HepG2 (cell line): ENCODE measurements around the gene SLC22A7. TPM values are rescaled to one million over a fixed set of nuclear protein-coding genes. Genes with fewer than 3 reads are reported as not detected.
A peak's percentile ranks its signal among the peaks of the same experiment; 100 is the strongest.

Experiments
- ATF5 ChIP-seq: sonication (generic); formaldehyde crosslinking; IDR thresholded peaks from 2 replicates; pipeline ENCODE4 v1.4.0; 2020; ENCODE audit warnings: mild to moderate bottlenecking, low read depth, missing genetic modification reagents
- BHLHE40 ChIP-seq: IDR thresholded peaks from 2 replicates; pipeline ENCODE4 v1.6.1; 2011; ENCODE audit warnings: low read length, improper control_type of control experiment
- CHD4 ChIP-seq: fragments of 200-600 bp; sonication (generic); IDR thresholded peaks from 2 replicates; pipeline ENCODE4 v1.7.0; 2017; ENCODE audit warnings: mild to moderate bottlenecking, low read length, borderline replicate concordance
- DPF2 ChIP-seq: sonication (generic); formaldehyde crosslinking; IDR thresholded peaks from 2 replicates; pipeline ENCODE4 v1.4.0; 2020; ENCODE audit warnings: mild to moderate bottlenecking, low read depth, missing genetic modification reagents, borderline replicate concordance
- HBP1 ChIP-seq: IDR thresholded peaks from 2 replicates; pipeline ENCODE4 v1.6.1; 2016; ENCODE audit warnings: low read depth, control low read depth
- HMG20A ChIP-seq: IDR thresholded peaks from 2 replicates; pipeline ENCODE4 v1.6.1; 2016; ENCODE audit warnings: borderline replicate concordance
- IRF2 ChIP-seq: IDR thresholded peaks from 2 replicates; pipeline ENCODE4 v1.6.1; 2018; ENCODE audit warnings: missing genetic modification reagents, missing compliant biosample characterization
- KLF12 ChIP-seq: sonication (generic); formaldehyde crosslinking; IDR thresholded peaks from 2 replicates; pipeline ENCODE4 v1.4.0; 2020; ENCODE audit warnings: missing genetic modification reagents, borderline replicate concordance
- MYNN ChIP-seq: sonication (generic); formaldehyde crosslinking; IDR thresholded peaks from 2 replicates; pipeline ENCODE4 v1.4.0; 2020; ENCODE audit warnings: mild to moderate bottlenecking, low read depth, missing genetic modification reagents
- NAIF1 ChIP-seq: sonication (generic); formaldehyde crosslinking; IDR thresholded peaks from 2 replicates; pipeline ENCODE4 v1.5.0; 2020; ENCODE audit warnings: mild to moderate bottlenecking, missing genetic modification reagents, borderline replicate concordance
- NR0B2 ChIP-seq: sonication (generic); formaldehyde crosslinking; IDR thresholded peaks from 2 replicates; pipeline ENCODE4 v1.4.0; 2020; ENCODE audit warnings: mild to moderate bottlenecking, missing genetic modification reagents
- PLRG1 ChIP-seq: fragments of 450-650 bp; conservative IDR thresholded peaks from 2 replicates; pipeline ENCODE4 v1.6.1; 2016
- U2AF2 ChIP-seq: fragments of 200-400 bp; formaldehyde crosslinking; IDR thresholded peaks from 2 replicates; pipeline ENCODE4 v1.6.1; 2017; ENCODE audit warnings: low read depth, mild to moderate bottlenecking, low read length
- ZIK1 ChIP-seq: sonication (generic); formaldehyde crosslinking; IDR thresholded peaks from 2 replicates; pipeline ENCODE4 v1.5.0; 2020; ENCODE audit warnings: mild to moderate bottlenecking, low read depth, missing genetic modification reagents, borderline replicate concordance
- ZNF101 ChIP-seq: sonication (generic); formaldehyde crosslinking; IDR thresholded peaks from 2 replicates; pipeline ENCODE4 v1.4.0; 2020; ENCODE audit warnings: mild to moderate bottlenecking, low read depth, missing genetic modification reagents, borderline replicate concordance
- ZNF234 ChIP-seq: sonication (generic); formaldehyde crosslinking; conservative IDR thresholded peaks from 2 replicates; pipeline ENCODE4 v1.5.1; 2020; ENCODE audit warnings: mild to moderate bottlenecking, missing genetic modification reagents
- ZNF558 ChIP-seq: sonication (generic); formaldehyde crosslinking; IDR thresholded peaks from 2 replicates; pipeline ENCODE4 v1.9.0; 2022; ENCODE audit warnings: mild to moderate bottlenecking, missing genetic modification reagents, borderline replicate concordance
- ZNF670 ChIP-seq: sonication (generic); formaldehyde crosslinking; IDR thresholded peaks from 2 replicates; pipeline ENCODE4 v1.8.0; 2022; ENCODE audit warnings: mild to moderate bottlenecking, missing genetic modification reagents, borderline replicate concordance
- ZNF703 ChIP-seq: sonication (generic); formaldehyde crosslinking; IDR thresholded peaks from 2 replicates; pipeline ENCODE4 v1.5.1; 2020; ENCODE audit warnings: missing genetic modification reagents, mild to moderate bottlenecking, moderate library complexity, borderline replicate concordance
- ZNF781 ChIP-seq: sonication (generic); formaldehyde crosslinking; IDR thresholded peaks from 2 replicates; pipeline ENCODE4 v1.5.1; 2020; ENCODE audit warnings: borderline replicate concordance, mild to moderate bottlenecking, missing genetic modification reagents; ENCODE audit errors: not compliant biosample characterization
- ZNF891 ChIP-seq: sonication (generic); formaldehyde crosslinking; IDR thresholded peaks from 2 replicates; pipeline ENCODE4 v1.5.0; 2020; ENCODE audit warnings: mild to moderate bottlenecking, missing genetic modification reagents
- polyA plus RNA-seq, 8 experiments: library from polyadenylated mRNA; depleted of rRNA in 3 of 8; stranded (reverse) in 7 of 8; unstranded in 1 of 8; fragments of >200 nt; fragmentation: Illumina TruSeq in 4 of 8; extraction: Trizol in 4 of 8; gene quantifications; 2 replicates each; pipeline versions ENCODE4 v1.2.1 to v1.2.3, GENCODE V29; 2011 to 2016; ENCODE audit warnings: low read depth in 4 of 8, missing spikeins in 1 of 8, mixed read lengths in 1 of 8; ENCODE audit not compliant: insufficient read depth in 1 of 8
- total RNA-seq, 5 experiments: library from RNA; depleted of rRNA; stranded (reverse); fragments of >200 nt; fragmentation: Illumina TruSeq; extraction: Trizol; gene quantifications; 2 replicates each; pipeline ENCODE4 v1.2.3, GENCODE V29; 2016; ENCODE audit warnings: low read depth in 1 of 5

The SLC22A7 gene
- total and polyA plus RNA-seq, 2 of the 13 experiments (the other 11 are each of a cell fraction or from before 2014, with no cell fraction given), result 5.3 to 22.6 TPM

GRCh38 chr6:43277643-43278523 is 20.2 kb upstream of the SLC22A7 start (continued):
- TF ChIP-seq ZNF101 (CRISPR knock-in tag) (no peak), IRF2 (CRISPR knock-in tag) (0 out of 2 replicates have a peak, but pooled peaks have one; percentile 16), ZNF781 (CRISPR knock-in tag) (no peak), ZNF703 (CRISPR knock-in tag) (no peak), PLRG1 (no peak), ZNF234 (CRISPR knock-in tag) (no peak), ZNF891 (no peak), HBP1 (CRISPR knock-in tag) (peak; percentile 77), DPF2 (CRISPR knock-in tag) (peak; percentile 17; the same call in 1 of the 2 replicates), CHD4 (no peak), ZNF670 (CRISPR knock-in tag) (peak; percentile 64; the same call in 1 of the 2 replicates), NAIF1 (CRISPR knock-in tag) (no peak; the same call in 1 of the 2 replicates), ZIK1 (0 out of 2 replicates have a peak, but pooled peaks have one; percentile 49), NR0B2 (0 out of 2 replicates have a peak, but pooled peaks have one; percentile 21), ZNF558 (CRISPR knock-in tag) (0 out of 2 replicates have a peak, but pooled peaks have one; percentile 81), U2AF2 (no peak), MYNN (CRISPR knock-in tag) (no peak), ATF5 (CRISPR knock-in tag) (no peak), BHLHE40 (no peak), KLF12 (CRISPR knock-in tag) (no peak), HMG20A (no peak)
